Sigmoid colon (tissue), 4 donors: Measurements from ENCODE around the gene RPS2.

Source experiments
- CTCF ChIP-seq, 4 experiments: fragments of 450-650 bp in 3 of 4; fragments of 200-600 bp in 1 of 4; IDR thresholded peaks; one replicate each; pipeline ENCODE4 v1.5.1; 2016 to 2019; ENCODE audit warnings: antibody characterized with exemption in 4 of 4, mild to moderate bottlenecking in 3 of 4, moderate library complexity in 2 of 4
- POLR2A ChIP-seq, 2 donors: fragments of 450-650 bp; IDR thresholded peaks; one replicate each; pipeline ENCODE4 v1.6.1; 2016; ENCODE audit warnings: antibody characterized with exemption in 2 of 2, mild to moderate bottlenecking in 2 of 2, moderate library complexity in 2 of 2
- POLR2AphosphoS5 ChIP-seq, 4 donors: sonication (generic); formaldehyde crosslinking; IDR thresholded peaks; one replicate each; pipeline ENCODE4 v1.6.1; 2017; ENCODE audit warnings: antibody characterized with exemption in 4 of 4

- TF ChIP-seq CTCF (IDR thresholded peaks at IDR 0.05) (no peak), POLR2A (IDR thresholded peaks at IDR 0.05) (no peak), POLR2AphosphoS5 (IDR thresholded peaks at IDR 0.05) (no peak)
Measured at GRCh38 chr16:1989209-1990100, 24.8 kb upstream of the RPS2 start, which contains the start of gene SYNGR3.
